ENCODE results near the gene KDM4C.
"Not testable (repeated sequence)": the region's sequence is repeated elsewhere in the genome, so short reads cannot be mapped to it uniquely, and the experiment has no call there.

The KDM4C gene

DNA sequence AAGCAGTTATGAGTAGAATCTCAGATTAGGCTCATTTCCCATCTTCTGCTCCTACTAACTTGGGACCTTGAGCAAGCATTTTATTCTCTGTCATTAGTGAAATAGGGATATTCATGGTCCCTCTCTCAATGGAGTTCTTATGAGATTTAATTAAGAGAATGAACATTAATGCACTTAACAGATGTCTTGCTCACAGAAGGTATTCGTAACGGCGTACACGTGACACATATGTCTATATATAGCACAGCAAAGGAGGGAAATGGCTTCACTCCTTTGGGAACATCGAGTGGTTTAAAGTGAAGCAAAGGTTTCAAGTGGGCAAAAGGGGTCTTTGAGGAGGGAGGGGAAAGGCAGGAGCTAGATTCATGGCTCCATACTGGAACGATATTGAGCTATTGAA is 24.6 kb downstream of the KDM4C start:
- WGBS: 97% methylated on average over 6 of the region's 6 CpGs
- Histone ChIP-seq H3K27ac (ENCODE audit: low read depth, low read length) (no peak overlapping the region), H3K36me3 (ENCODE audit: insufficient read depth, low read length) (no peaks in the 10 kb centered on the region), H3K27me3 (ENCODE audit: insufficient read depth, low read length) (no peaks in the 10 kb centered on the region), H3K4me3 (ENCODE audit: low read length) (no peak overlapping the region), H3K9me3 (ENCODE audit: insufficient read depth, low read depth, low read length) (no peaks in the 10 kb centered on the region), H3K4me1 (ENCODE audit: insufficient read depth, low read length) (peaks cover 35% of the 10 kb centered on the region), H3K9ac (ENCODE audit: low read depth, low read length) (no peak overlapping the region)

DNA sequence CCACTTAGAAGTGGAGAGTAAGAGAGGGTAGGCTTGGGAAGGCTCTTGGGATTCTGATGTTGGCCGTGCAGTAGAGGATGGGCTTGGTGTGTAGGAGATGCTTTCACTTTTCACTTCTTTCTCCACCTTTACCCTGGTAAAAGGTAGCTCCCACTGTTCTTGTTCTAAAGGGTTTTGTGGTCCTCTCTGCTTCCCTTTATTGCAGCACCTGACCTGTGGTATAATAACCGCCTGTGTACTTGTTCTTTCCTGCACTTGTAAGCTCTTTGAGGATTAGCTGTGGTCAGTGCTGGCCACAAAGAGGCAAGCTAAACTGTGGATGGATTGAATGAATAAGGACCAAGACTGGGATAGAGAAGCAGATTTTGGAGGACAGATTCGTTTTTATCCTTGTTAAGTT is 25.2 kb downstream of the KDM4C start:
- H3K36me3 ChIP-seq (ENCODE audit: insufficient read depth, low read length): no peaks in the 10 kb centered on the region
- H3K9me3 ChIP-seq (ENCODE audit: insufficient read depth, low read depth, low read length): no peaks in the 10 kb centered on the region
- 85% methylated on average over 3 of the region's 3 CpGs for WGBS
- no peak overlapping the region for H3K27ac ChIP-seq (ENCODE audit: low read depth, low read length)
- no peak overlapping the region for H3K4me3 ChIP-seq (ENCODE audit: low read length)
- no peaks in the 10 kb centered on the region for H3K27me3 ChIP-seq (ENCODE audit: insufficient read depth, low read length)
- no peak overlapping the region for H3K9ac ChIP-seq (ENCODE audit: low read depth, low read length)
- H3K4me1 ChIP-seq (ENCODE audit: insufficient read depth, low read length): peaks cover 38% of the 10 kb centered on the region

GRCh38 chr9:6783753-6784152 is 26.0 kb downstream of the KDM4C start:
- Histone ChIP-seq H3K9me3 (ENCODE audit: insufficient read depth, low read depth, low read length) (no peaks in the 10 kb centered on the region), H3K36me3 (ENCODE audit: insufficient read depth, low read length) (no peaks in the 10 kb centered on the region), H3K27me3 (ENCODE audit: insufficient read depth, low read length) (no peaks in the 10 kb centered on the region), H3K4me1 (ENCODE audit: insufficient read depth, low read length) (peaks cover 45% of the 10 kb centered on the region), H3K4me3 (ENCODE audit: low read length) (no peak overlapping the region), H3K9ac (ENCODE audit: low read depth, low read length) (no peak overlapping the region), H3K27ac (ENCODE audit: low read depth, low read length) (no peak overlapping the region)
- 86% methylated on average over 1 of the region's 1 CpG for WGBS

DNA sequence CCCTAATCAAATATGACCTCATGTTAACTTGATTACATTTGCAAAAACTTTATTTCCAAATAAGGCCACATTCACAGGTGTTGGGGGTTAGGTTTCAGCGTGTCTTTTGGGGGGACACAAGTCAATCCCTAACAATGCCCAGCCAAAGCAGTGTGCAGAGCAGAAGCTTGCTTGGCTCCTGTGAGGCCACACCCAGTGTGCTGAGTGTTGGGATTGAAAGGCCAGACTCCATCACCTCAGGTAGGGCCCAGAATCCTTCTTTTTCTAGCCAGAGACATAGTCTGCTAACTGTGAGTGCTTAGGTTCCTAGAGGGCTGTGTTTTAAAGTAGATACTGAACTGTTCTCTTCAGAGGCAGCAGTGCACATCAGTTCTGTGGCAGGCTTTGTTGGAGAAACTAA is 27.9 kb downstream of the KDM4C start:
- Histone ChIP-seq H3K9ac (ENCODE audit: low read depth, low read length) (no peak overlapping the region), H3K27ac (ENCODE audit: low read depth, low read length) (no peak overlapping the region; the same call in 1 of the 2 replicates), H3K9me3 (ENCODE audit: insufficient read depth, low read depth, low read length) (no peaks in the 10 kb centered on the region), H3K36me3 (ENCODE audit: insufficient read depth, low read length) (no peaks in the 10 kb centered on the region), H3K27me3 (ENCODE audit: insufficient read depth, low read length) (no peaks in the 10 kb centered on the region), H3K4me3 (ENCODE audit: low read length) (no peak overlapping the region), H3K4me1 (ENCODE audit: insufficient read depth, low read length) (peaks cover 32% of the 10 kb centered on the region)
- WGBS: 100% methylated on average over 1 of the region's 1 CpG

DNA sequence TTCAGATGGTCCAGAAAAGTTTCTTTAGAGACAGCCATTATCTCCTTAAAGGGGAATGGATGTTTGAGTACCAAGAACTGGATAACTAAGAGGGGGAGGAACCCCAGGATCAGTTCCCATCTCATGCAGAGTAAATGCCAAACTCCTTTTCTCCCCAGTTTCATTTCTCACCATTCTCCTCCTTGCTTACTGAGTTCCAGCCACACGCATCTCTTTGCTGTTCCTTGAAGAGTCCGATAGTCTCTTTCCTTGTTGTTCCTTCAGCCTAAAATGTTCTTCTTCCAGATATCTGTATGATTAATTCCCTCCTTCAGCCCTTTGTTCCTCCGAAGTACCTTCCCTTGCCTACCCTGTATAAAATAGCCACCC is 30.0 kb downstream of the KDM4C start:
- WGBS: 81% methylated on average over 3 of the region's 3 CpGs

GRCh38 chr9:6788162-6789016 is 30.6 kb downstream of the KDM4C start:
- peak overlapping the region; percentile 4; the same call in 1 of the 2 replicates for H3K27ac ChIP-seq (ENCODE audit: low read depth, low read length)
- H3K9ac ChIP-seq (ENCODE audit: low read depth, low read length): no peak overlapping the region
- peaks cover 24% of the 10 kb centered on the region for H3K4me1 ChIP-seq (ENCODE audit: insufficient read depth, low read length)

More for the DNA sequence above, 30.0 kb downstream of the KDM4C start:
- Histone ChIP-seq H3K9me3 (ENCODE audit: insufficient read depth, low read depth, low read length) (no peaks in the 10 kb centered on the region), H3K27ac (ENCODE audit: low read depth, low read length) (peak overlapping the region; percentile 4), H3K4me3 (ENCODE audit: low read length) (no peak overlapping the region), H3K4me1 (ENCODE audit: insufficient read depth, low read length) (peaks cover 24% of the 10 kb centered on the region), H3K36me3 (ENCODE audit: insufficient read depth, low read length) (peaks cover 1% of the 10 kb centered on the region; the same call in 1 of the 2 replicates), H3K9ac (ENCODE audit: low read depth, low read length) (peak overlapping the region; percentile 10; the same call in 1 of the 2 replicates), H3K27me3 (ENCODE audit: insufficient read depth, low read length) (no peaks in the 10 kb centered on the region)

DNA sequence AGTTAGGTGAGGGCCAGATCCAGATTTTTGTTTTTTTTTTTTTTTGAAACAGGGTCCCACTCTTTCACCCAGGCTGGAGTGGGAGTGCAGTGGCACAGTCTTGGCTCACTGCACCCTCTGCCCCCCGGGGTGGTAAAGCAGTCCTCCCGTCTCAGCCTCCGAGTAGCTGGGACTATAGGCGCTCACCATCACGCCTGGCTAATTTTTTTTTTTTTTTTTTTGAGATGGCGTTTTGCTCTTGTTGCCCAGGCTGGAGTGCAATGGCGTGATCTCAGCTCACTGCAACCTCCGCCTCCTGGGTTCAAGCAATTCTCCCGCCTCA is 31.2 kb downstream of the KDM4C start:
- Histone ChIP-seq H3K36me3 (ENCODE audit: insufficient read depth, low read length) (peaks cover 11% of the 10 kb centered on the region), H3K4me1 (ENCODE audit: insufficient read depth, low read length) (peaks cover 24% of the 10 kb centered on the region)
- H3K27me3 ChIP-seq (ENCODE audit: insufficient read depth, low read length); H3K4me3 ChIP-seq (ENCODE audit: low read length); H3K27ac ChIP-seq (ENCODE audit: low read depth, low read length); H3K9me3 ChIP-seq (ENCODE audit: insufficient read depth, low read depth, low read length); H3K9ac ChIP-seq (ENCODE audit: low read depth, low read length): not testable (repeated sequence)
- 94% methylated on average over 9 of the region's 9 CpGs for WGBS

More at GRCh38 chr9:6788162-6789016, 30.6 kb downstream of the KDM4C start:
- 40% methylated on average over 8 of the region's 8 CpGs for WGBS
- peaks cover 7% of the 10 kb centered on the region; the same call in 1 of the 2 replicates for H3K36me3 ChIP-seq (ENCODE audit: insufficient read depth, low read length)
- no peaks in the 10 kb centered on the region for H3K9me3 ChIP-seq (ENCODE audit: insufficient read depth, low read depth, low read length)
- no peaks in the 10 kb centered on the region for H3K27me3 ChIP-seq (ENCODE audit: insufficient read depth, low read length)
- no peak overlapping the region for H3K4me3 ChIP-seq (ENCODE audit: low read length)

DNA sequence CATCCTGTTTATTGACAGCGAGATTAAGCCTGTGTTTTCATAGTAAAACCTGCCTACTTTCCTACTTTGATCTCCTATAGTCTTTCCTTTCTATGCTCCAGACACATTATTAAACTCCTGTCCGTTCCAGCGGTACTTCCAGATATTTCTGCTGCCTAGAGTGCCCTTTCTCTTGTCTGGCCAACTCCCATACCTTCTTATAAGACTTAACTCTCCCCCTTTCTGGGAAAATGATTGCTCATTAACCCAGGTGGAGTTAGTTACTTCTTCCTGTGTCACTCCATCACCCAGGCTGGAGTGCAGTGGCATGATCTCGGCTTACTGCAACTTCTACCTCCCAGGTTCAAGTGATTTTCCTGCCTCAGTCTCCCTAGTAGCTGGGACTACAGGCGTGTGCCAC is 33.1 kb downstream of the KDM4C start:
- Histone ChIP-seq H3K27ac (ENCODE audit: low read depth, low read length) (no peak overlapping the region), H3K27me3 (ENCODE audit: insufficient read depth, low read length) (no peaks in the 10 kb centered on the region), H3K4me3 (ENCODE audit: low read length) (no peak overlapping the region), H3K36me3 (ENCODE audit: insufficient read depth, low read length) (peaks cover 20% of the 10 kb centered on the region), H3K4me1 (ENCODE audit: insufficient read depth, low read length) (peaks cover 19% of the 10 kb centered on the region), H3K9ac (ENCODE audit: low read depth, low read length) (no peak overlapping the region), H3K9me3 (ENCODE audit: insufficient read depth, low read depth, low read length) (no peaks in the 10 kb centered on the region)
- WGBS: 93% methylated on average over 5 of the region's 5 CpGs

GRCh38 chr9:6793203-6793602 is 35.4 kb downstream of the KDM4C start:
- Histone ChIP-seq H3K36me3 (ENCODE audit: insufficient read depth, low read length) (peaks cover 20% of the 10 kb centered on the region), H3K4me3 (ENCODE audit: low read length) (no peak overlapping the region), H3K27ac (ENCODE audit: low read depth, low read length) (no peak overlapping the region), H3K27me3 (ENCODE audit: insufficient read depth, low read length) (no peaks in the 10 kb centered on the region), H3K9ac (ENCODE audit: low read depth, low read length) (no peak overlapping the region), H3K9me3 (ENCODE audit: insufficient read depth, low read depth, low read length) (0 out of 2 replicates have a peak, but pooled peaks cover 5% of the 10 kb centered on the region), H3K4me1 (ENCODE audit: insufficient read depth, low read length) (peaks cover 8% of the 10 kb centered on the region)
- 97% methylated on average over 2 of the region's 3 CpGs for WGBS

DNA sequence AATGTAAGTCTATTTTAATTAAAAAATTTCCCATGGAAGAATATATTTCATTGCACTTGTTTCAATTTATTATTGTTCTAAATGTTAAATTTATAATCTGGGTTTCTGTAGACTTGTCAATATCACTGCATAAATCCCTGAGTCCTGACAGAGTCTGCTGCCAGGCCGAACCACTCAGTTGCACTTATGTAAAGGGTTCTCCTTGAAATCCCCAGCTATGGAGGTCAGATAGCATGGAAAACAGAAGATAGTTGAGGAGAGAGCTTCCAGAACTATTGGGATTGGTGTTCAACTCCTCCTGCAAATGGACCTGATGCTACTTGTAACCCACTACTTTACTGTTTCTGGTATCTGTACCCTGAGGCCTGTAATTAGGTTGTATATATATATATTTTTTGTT is 37.2 kb downstream of the KDM4C start:
- Histone ChIP-seq H3K4me3 (ENCODE audit: low read length) (no peak overlapping the region), H3K4me1 (ENCODE audit: insufficient read depth, low read length) (no peaks in the 10 kb centered on the region), H3K27me3 (ENCODE audit: insufficient read depth, low read length) (no peaks in the 10 kb centered on the region), H3K9me3 (ENCODE audit: insufficient read depth, low read depth, low read length) (peaks cover 12% of the 10 kb centered on the region), H3K36me3 (ENCODE audit: insufficient read depth, low read length) (peaks cover 20% of the 10 kb centered on the region), H3K27ac (ENCODE audit: low read depth, low read length) (no peak overlapping the region), H3K9ac (ENCODE audit: low read depth, low read length) (no peak overlapping the region)
- 92% methylated on average over 1 of the region's 1 CpG for WGBS

DNA sequence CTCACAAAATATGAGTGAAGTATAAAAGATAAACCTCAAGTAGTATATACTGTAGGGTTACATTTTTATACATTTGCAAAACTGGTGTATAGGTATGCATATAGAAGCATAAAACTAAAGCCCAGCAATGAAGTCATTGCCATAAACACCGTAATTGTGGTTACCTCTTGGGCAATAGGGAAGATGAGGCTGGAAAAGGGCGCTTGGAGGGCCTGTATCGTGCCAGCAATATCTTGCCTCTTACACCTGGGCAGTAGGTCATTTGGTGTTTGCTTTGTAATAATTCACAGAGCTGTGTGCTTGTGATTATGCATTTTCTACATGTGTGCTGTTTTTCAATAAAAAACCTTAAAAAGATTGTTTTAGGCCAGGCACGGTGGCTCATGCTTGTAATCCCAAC is 45.2 kb downstream of the KDM4C start:
- Histone ChIP-seq H3K27me3 (ENCODE audit: insufficient read depth, low read length) (no peaks in the 10 kb centered on the region), H3K27ac (ENCODE audit: low read depth, low read length) (no peak overlapping the region), H3K4me1 (ENCODE audit: insufficient read depth, low read length) (no peaks in the 10 kb centered on the region), H3K9me3 (ENCODE audit: insufficient read depth, low read depth, low read length) (peaks cover 10% of the 10 kb centered on the region), H3K9ac (ENCODE audit: low read depth, low read length) (no peak overlapping the region), H3K36me3 (ENCODE audit: insufficient read depth, low read length) (peaks cover 14% of the 10 kb centered on the region), H3K4me3 (ENCODE audit: low read length) (no peak overlapping the region)
- WGBS: 95% methylated on average over 4 of the region's 4 CpGs
